ENCODE results near the gene ACHE.

Gene ACHE

DNA sequence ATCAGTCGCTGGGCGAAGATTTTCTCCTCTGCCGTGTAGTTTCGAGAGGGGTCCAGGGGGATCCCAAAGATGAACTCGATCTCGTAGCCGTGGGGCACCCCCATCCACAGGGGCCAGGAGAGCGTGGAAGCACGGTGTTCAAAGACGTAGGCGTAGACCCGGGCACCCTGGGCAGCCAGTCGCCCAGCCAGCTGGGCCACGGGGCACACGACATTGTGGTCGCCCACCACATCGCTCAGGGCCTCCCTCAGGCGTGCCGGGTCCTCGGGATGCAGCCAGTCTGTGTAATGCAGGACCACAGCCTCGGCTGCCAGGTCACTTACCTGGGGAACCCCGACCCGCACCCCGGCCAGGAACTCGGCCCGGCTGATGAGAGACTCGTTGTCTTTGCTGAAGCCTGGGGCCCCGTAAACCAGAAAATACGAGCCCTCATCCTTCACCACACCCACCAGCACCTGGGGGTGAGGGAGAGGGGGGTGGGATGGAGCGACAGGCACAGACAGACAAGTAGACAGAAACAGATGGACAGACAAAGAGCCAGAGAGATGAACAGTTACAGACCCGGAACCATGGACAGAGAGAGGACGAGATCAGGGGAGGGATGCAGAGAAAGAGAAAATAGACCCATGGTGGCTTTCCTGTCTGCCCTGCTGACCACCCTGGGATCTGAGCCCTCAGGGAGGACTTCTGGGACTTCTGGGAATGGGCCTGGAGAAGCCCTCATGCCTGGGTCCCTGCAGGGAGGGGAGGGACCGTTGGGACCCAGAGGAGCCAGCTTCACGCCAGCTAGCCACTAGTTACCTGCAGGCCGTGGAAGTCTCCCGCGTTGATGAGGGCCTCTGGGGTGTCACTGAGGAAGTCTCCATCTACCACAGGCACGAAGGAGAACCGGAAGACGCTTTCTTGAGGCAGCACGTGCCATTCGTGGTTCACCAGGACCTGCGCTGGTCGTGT is 3.0 kb downstream of the ACHE start:
- TF ChIP-seq ZNF274 (IDR thresholded peaks at IDR 0.05; ENCODE audit: low read depth, low read length) = no peak
- H3K4me3 ChIP-seq (ENCODE audit: low read length) = no peak overlapping the region

- H3K4me3 ChIP-seq (ENCODE audit: low read length) = no peak overlapping the region
- no peak for TF ChIP-seq ZNF274 (IDR thresholded peaks at IDR 0.05; ENCODE audit: low read depth, low read length)
Measured at GRCh38 chr7:100891568-100892247, 4.0 kb downstream of the ACHE start.

- H3K4me3 ChIP-seq (ENCODE audit: low read length) = peak overlapping the region; percentile 54; the same call in 1 of the 2 replicates
- TF ChIP-seq ZNF274 (IDR thresholded peaks at IDR 0.05; ENCODE audit: low read depth, low read length) = no peak
Measured at GRCh38 chr7:100890653-100891567, 4.8 kb downstream of the ACHE start.

GRCh38 chr7:100888988-100889750 is 6.5 kb downstream of the ACHE start, which contains the start of gene UFSP1:
Gene UFSP1, minus strand, starts transcription at chr7:100889715. Its CDS starts 444 bp downstream, at chr7:100889271.
- peak within 1 kb of the TSS; percentile 82 for H3K4me3 ChIP-seq (ENCODE audit: low read length)
- no peak for TF ChIP-seq ZNF274 (IDR thresholded peaks at IDR 0.05; ENCODE audit: low read depth, low read length)

DNA sequence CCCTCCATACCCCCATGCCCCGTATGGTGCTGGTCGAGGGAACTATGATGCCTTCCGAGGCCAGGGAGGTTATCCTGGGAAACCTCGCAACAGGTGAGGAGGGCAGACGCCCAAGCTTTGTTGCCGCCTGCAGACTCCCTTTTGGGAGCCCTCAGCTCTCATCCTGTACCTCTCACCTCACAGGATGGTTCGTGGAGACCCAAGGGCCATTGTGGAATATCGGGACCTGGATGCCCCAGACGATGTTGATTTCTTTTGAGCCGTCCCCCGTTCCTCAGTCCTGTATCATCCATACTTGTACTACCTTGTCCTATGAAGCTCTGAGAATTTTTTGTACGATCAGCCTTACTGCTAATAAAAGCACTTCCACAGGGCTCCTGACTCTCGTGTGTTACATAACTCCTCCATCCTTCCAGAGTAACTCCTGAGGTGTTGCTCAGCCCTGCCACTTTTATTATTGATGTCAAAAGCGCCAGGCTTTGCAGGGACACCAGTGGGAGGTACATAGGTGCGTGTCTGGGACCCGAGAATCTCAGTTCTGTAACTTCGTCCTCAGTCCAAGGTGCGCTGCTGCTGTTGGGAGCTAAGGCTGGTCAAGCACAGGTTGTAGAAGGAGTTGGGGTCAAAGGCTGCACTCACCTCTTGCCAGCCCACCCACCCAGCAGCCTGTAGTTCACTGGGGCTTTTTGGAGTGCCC is 7.2 kb downstream of the ACHE start:
- H3K4me3 ChIP-seq (ENCODE audit: low read length) = peak overlapping the region; percentile 82
- TF ChIP-seq ZNF274 (IDR thresholded peaks at IDR 0.05; ENCODE audit: low read depth, low read length) = no peak

- peak overlapping the region; percentile 82; the same call in 1 of the 2 replicates for H3K4me3 ChIP-seq (ENCODE audit: low read length)
- no peak for TF ChIP-seq ZNF274 (IDR thresholded peaks at IDR 0.05; ENCODE audit: low read depth, low read length)
Measured at GRCh38 chr7:100887516-100888290, 8.0 kb downstream of the ACHE start.

- TF ChIP-seq ZNF274 (IDR thresholded peaks at IDR 0.05; ENCODE audit: low read depth, low read length) = no peak
- H3K4me3 ChIP-seq (ENCODE audit: low read length) = no peak overlapping the region; the same call in 1 of the 2 replicates
Measured at GRCh38 chr7:100886936-100887515, 8.7 kb downstream of the ACHE start.

DNA sequence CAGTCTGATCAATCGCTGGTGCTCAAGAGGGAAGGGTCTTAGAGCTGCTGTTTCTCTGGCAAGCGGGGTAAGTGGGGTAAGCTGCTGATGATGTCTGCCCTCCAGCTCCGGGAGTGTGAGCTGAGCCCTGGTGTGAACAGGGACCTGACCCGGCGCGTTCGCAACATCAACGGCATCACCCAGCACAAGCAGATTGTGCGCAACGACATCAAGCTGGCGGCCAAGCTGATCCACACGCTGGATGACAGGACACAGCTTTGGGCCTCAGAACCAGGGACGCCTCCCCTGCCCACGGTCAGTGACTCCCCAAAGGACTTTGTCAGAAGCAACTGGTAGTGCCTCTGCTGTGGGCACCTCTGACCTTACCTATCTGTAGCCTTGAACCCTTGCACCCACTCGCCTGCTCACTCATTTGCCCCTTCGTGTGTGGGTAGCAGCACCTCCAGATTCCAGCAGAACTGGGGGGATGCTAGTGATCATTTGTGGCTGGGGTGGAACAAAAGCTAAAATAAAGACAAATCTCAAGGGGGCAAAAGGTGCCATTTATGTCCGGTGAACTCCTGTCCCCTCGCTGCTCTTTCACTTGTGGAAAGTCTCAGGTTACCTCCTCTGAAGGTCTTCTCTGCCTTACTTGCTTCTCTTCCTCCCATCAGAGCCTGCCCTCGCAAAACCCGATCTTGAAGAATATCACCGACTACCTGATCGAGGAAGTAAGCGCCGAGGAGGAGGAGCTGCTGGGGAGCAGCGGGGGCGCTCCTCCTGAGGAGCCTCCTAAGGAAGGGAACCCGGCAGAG is 9.3 kb downstream of the ACHE start:
- TF ChIP-seq ZNF274 (IDR thresholded peaks at IDR 0.05; ENCODE audit: low read depth, low read length) = no peak
- no peak overlapping the region for H3K4me3 ChIP-seq (ENCODE audit: low read length)

- no peak for TF ChIP-seq ZNF274 (IDR thresholded peaks at IDR 0.05; ENCODE audit: low read depth, low read length)
- no peak overlapping the region for H3K4me3 ChIP-seq (ENCODE audit: low read length)
Measured at GRCh38 chr7:100885440-100886141, 10.1 kb downstream of the ACHE start.

GRCh38 chr7:100884736-100885439 is 10.8 kb downstream of the ACHE start:
- H3K4me3 ChIP-seq (ENCODE audit: low read length) = no peak overlapping the region
- TF ChIP-seq ZNF274 (IDR thresholded peaks at IDR 0.05; ENCODE audit: low read depth, low read length) = no peak
